ENCODE data around the gene PAK4. TPM values are rescaled to one million over a fixed set of nuclear protein-coding genes. Genes with fewer than 3 reads are reported as not detected.
A peak's percentile ranks its signal among the peaks of the same experiment; 100 is the strongest.

PAK4 gene
- polyA plus RNA-seq, 2 donors = 39.8 to 43.1 TPM

- Histone ChIP-seq H3K27me3 (ENCODE audit: control insufficient read depth in 1 of 2, insufficient read depth in 2 of 2, low read length in 2 of 2) (no peaks in the 10 kb centered on the region), H3K27ac (ENCODE audit: low read depth in 2 of 2, low read length in 1 of 2) (peak overlapping the region; percentile 87 to 88), H3K4me1 (ENCODE audit: control insufficient read depth in 2 of 2, insufficient read depth in 2 of 2, low read length in 1 of 2) (peaks cover 20 to 26% of the 10 kb centered on the region in 2 donors), H3K36me3 (ENCODE audit: control insufficient read depth in 2 of 2, insufficient read depth in 2 of 2, low read length in 1 of 2) (no peaks in the 10 kb centered on the region), H3K9me3 (ENCODE audit: control insufficient read depth in 2 of 2, insufficient read depth in 1 of 2, low read depth in 1 of 2, low read length in 1 of 2) (no peaks in the 10 kb centered on the region), H3K4me3 (ENCODE audit: low read depth in 1 of 2, low read length in 2 of 2) (peak overlapping the region in 1 of 2 donors; percentile 1)
- WGBS, 2 donors = 43 to 47% methylated on average over 9 of the region's 9 CpGs
These were observed 2.4 kb downstream of the PAK4 start for GRCh38 chr19:39127812-39128515.

- peaks cover 20 to 26% of the 10 kb centered on the region in 2 donors for H3K4me1 ChIP-seq (ENCODE audit: control insufficient read depth in 2 of 2, insufficient read depth in 2 of 2, low read length in 1 of 2)
- H3K4me3 ChIP-seq (ENCODE audit: low read depth in 1 of 2, low read length in 2 of 2) = no peak overlapping the region
These were observed 3.0 kb downstream of the PAK4 start for GRCh38 chr19:39128516-39129079.

GRCh38 chr19:39129116-39129515, 3.5 kb downstream of the PAK4 start:
- Histone ChIP-seq H3K36me3 (ENCODE audit: control insufficient read depth in 2 of 2, insufficient read depth in 2 of 2, low read length in 1 of 2) (no peaks in the 10 kb centered on the region), H3K4me1 (ENCODE audit: control insufficient read depth in 2 of 2, insufficient read depth in 2 of 2, low read length in 1 of 2) (peaks cover 20 to 28% of the 10 kb centered on the region in 2 donors), H3K27ac (ENCODE audit: low read depth in 2 of 2, low read length in 1 of 2) (no peak overlapping the region), H3K27me3 (ENCODE audit: control insufficient read depth in 1 of 2, insufficient read depth in 2 of 2, low read length in 2 of 2) (no peaks in the 10 kb centered on the region), H3K4me3 (ENCODE audit: low read depth in 1 of 2, low read length in 2 of 2) (no peak overlapping the region), H3K9me3 (ENCODE audit: control insufficient read depth in 2 of 2, insufficient read depth in 1 of 2, low read depth in 1 of 2, low read length in 1 of 2) (no peaks in the 10 kb centered on the region)
- 93 to 94% methylated on average over 11 of the region's 11 CpGs for WGBS, 2 donors

More at GRCh38 chr19:39128516-39129079, 3.0 kb downstream of the PAK4 start:
- H3K9me3 ChIP-seq (ENCODE audit: control insufficient read depth in 2 of 2, insufficient read depth in 1 of 2, low read depth in 1 of 2, low read length in 1 of 2) = no peaks in the 10 kb centered on the region
- H3K36me3 ChIP-seq (ENCODE audit: control insufficient read depth in 2 of 2, insufficient read depth in 2 of 2, low read length in 1 of 2) = no peaks in the 10 kb centered on the region
- H3K27me3 ChIP-seq (ENCODE audit: control insufficient read depth in 1 of 2, insufficient read depth in 2 of 2, low read length in 2 of 2) = no peaks in the 10 kb centered on the region
- 26 to 41% methylated on average over 6 of the region's 6 CpGs for WGBS, 2 donors
- H3K27ac ChIP-seq (ENCODE audit: low read depth in 2 of 2, low read length in 1 of 2) = peak overlapping the region in 1 of 2 donors; percentile 87

- Histone ChIP-seq H3K4me3 (ENCODE audit: low read depth in 1 of 2, low read length in 2 of 2) (no peak overlapping the region), H3K36me3 (ENCODE audit: control insufficient read depth in 2 of 2, insufficient read depth in 2 of 2, low read length in 1 of 2) (no peaks in the 10 kb centered on the region), H3K9me3 (ENCODE audit: control insufficient read depth in 2 of 2, insufficient read depth in 1 of 2, low read depth in 1 of 2, low read length in 1 of 2) (no peaks in the 10 kb centered on the region), H3K4me1 (ENCODE audit: control insufficient read depth in 2 of 2, insufficient read depth in 2 of 2, low read length in 1 of 2) (peaks cover 20 to 28% of the 10 kb centered on the region in 2 donors), H3K27me3 (ENCODE audit: control insufficient read depth in 1 of 2, insufficient read depth in 2 of 2, low read length in 2 of 2) (no peaks in the 10 kb centered on the region), H3K27ac (ENCODE audit: low read depth in 2 of 2, low read length in 1 of 2) (peak overlapping the region; percentile 46 to 84)
- WGBS, 2 donors = 71 to 74% methylated on average over 22 of the region's 22 CpGs
These were observed 5.0 kb downstream of the PAK4 start for GRCh38 chr19:39130337-39131254.

GRCh38 chr19:39131255-39131755, 5.7 kb downstream of the PAK4 start:
- peak overlapping the region; percentile 46 to 84 for H3K27ac ChIP-seq (ENCODE audit: low read depth in 2 of 2, low read length in 1 of 2)
- 46 to 49% methylated on average over 17 to 18 of the region's 18 CpGs for WGBS, 2 donors
- no peaks in the 10 kb centered on the region for H3K27me3 ChIP-seq (ENCODE audit: control insufficient read depth in 1 of 2, insufficient read depth in 2 of 2, low read length in 2 of 2)
- no peaks in the 10 kb centered on the region for H3K36me3 ChIP-seq (ENCODE audit: control insufficient read depth in 2 of 2, insufficient read depth in 2 of 2, low read length in 1 of 2)
- H3K4me3 ChIP-seq (ENCODE audit: low read depth in 1 of 2, low read length in 2 of 2) = no peak overlapping the region
- H3K9me3 ChIP-seq (ENCODE audit: control insufficient read depth in 2 of 2, insufficient read depth in 1 of 2, low read depth in 1 of 2, low read length in 1 of 2) = no peaks in the 10 kb centered on the region
- peaks cover 23 to 34% of the 10 kb centered on the region in 2 donors for H3K4me1 ChIP-seq (ENCODE audit: control insufficient read depth in 2 of 2, insufficient read depth in 2 of 2, low read length in 1 of 2)

GRCh38 chr19:39132344-39132969, 6.9 kb downstream of the PAK4 start:
- peak overlapping the region in 1 of 2 donors; percentile 45 for H3K27ac ChIP-seq (ENCODE audit: low read depth in 2 of 2, low read length in 1 of 2)
- no peak overlapping the region for H3K4me3 ChIP-seq (ENCODE audit: low read depth in 1 of 2, low read length in 2 of 2)
- H3K27me3 ChIP-seq (ENCODE audit: control insufficient read depth in 1 of 2, insufficient read depth in 2 of 2, low read length in 2 of 2) = no peaks in the 10 kb centered on the region
- peaks cover 23 to 29% of the 10 kb centered on the region in 2 donors for H3K4me1 ChIP-seq (ENCODE audit: control insufficient read depth in 2 of 2, insufficient read depth in 2 of 2, low read length in 1 of 2)
- WGBS, 2 donors = 60 to 67% methylated on average over 20 of the region's 20 CpGs
- no peaks in the 10 kb centered on the region for H3K36me3 ChIP-seq (ENCODE audit: control insufficient read depth in 2 of 2, insufficient read depth in 2 of 2, low read length in 1 of 2)
- H3K9me3 ChIP-seq (ENCODE audit: control insufficient read depth in 2 of 2, insufficient read depth in 1 of 2, low read depth in 1 of 2, low read length in 1 of 2) = no peaks in the 10 kb centered on the region

GRCh38 chr19:39133431-39134270, 8.1 kb downstream of the PAK4 start:
- H3K9me3 ChIP-seq (ENCODE audit: control insufficient read depth in 2 of 2, insufficient read depth in 1 of 2, low read depth in 1 of 2, low read length in 1 of 2) = no peaks in the 10 kb centered on the region
- H3K27me3 ChIP-seq (ENCODE audit: control insufficient read depth in 1 of 2, insufficient read depth in 2 of 2, low read length in 2 of 2) = no peaks in the 10 kb centered on the region
- no peak overlapping the region for H3K4me3 ChIP-seq (ENCODE audit: low read depth in 1 of 2, low read length in 2 of 2)
- H3K4me1 ChIP-seq (ENCODE audit: control insufficient read depth in 2 of 2, insufficient read depth in 2 of 2, low read length in 1 of 2) = peaks cover 16 to 27% of the 10 kb centered on the region in 2 donors
- no peaks in the 10 kb centered on the region for H3K36me3 ChIP-seq (ENCODE audit: control insufficient read depth in 2 of 2, insufficient read depth in 2 of 2, low read length in 1 of 2)
- peak overlapping the region; percentile 21 to 50 for H3K27ac ChIP-seq (ENCODE audit: low read depth in 2 of 2, low read length in 1 of 2)
- WGBS, 2 donors = 42 to 50% methylated on average over 18 to 23 of the region's 23 CpGs

GRCh38 chr19:39135701-39136100, 10.1 kb downstream of the PAK4 start:
- 89 to 90% methylated on average over 13 of the region's 13 CpGs for WGBS, 2 donors
- H3K4me1 ChIP-seq (ENCODE audit: control insufficient read depth in 2 of 2, insufficient read depth in 2 of 2, low read length in 1 of 2) = peaks cover 14 to 29% of the 10 kb centered on the region in 2 donors
- no peak overlapping the region for H3K27ac ChIP-seq (ENCODE audit: low read depth in 2 of 2, low read length in 1 of 2)

More at GRCh38 chr19:39135701-39136100, 10.1 kb downstream of the PAK4 start:
- no peaks in the 10 kb centered on the region for H3K9me3 ChIP-seq (ENCODE audit: control insufficient read depth in 2 of 2, insufficient read depth in 1 of 2, low read depth in 1 of 2, low read length in 1 of 2)
- no peaks in the 10 kb centered on the region for H3K36me3 ChIP-seq (ENCODE audit: control insufficient read depth in 2 of 2, insufficient read depth in 2 of 2, low read length in 1 of 2)
- no peak overlapping the region for H3K4me3 ChIP-seq (ENCODE audit: low read depth in 1 of 2, low read length in 2 of 2)
- H3K27me3 ChIP-seq (ENCODE audit: control insufficient read depth in 1 of 2, insufficient read depth in 2 of 2, low read length in 2 of 2) = no peaks in the 10 kb centered on the region
